ENCODE results near the gene GALNT12. TPM values are rescaled to one million over a fixed set of nuclear protein-coding genes. Genes with fewer than 3 reads are reported as not detected.
A peak's percentile ranks its signal among the peaks of the same experiment; 100 is the strongest.

Gene GALNT12
- total RNA-seq, 1 experiment from 2014 or later, result 52.9 TPM

DNA sequence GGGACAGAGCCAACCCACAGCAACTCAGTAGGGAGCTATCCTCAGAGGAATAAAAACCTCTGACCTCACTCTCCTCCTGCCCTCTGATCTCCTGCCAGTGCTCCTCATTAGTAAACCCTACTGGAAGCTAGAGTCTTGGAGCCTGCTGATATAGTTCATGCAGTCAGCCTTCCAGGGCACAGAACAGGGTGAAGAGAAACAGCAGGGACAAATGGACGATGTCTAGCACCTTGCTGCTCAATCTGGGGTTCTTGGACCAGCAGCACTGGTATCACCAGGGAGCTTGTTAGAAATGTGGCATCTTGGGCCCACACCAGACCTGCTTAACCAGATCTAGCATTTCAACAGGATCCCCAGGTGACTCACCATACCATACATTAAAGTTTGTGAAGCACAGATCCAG is 5.5 kb upstream of the GALNT12 start:
- H3K4me2 ChIP-seq, result peak overlapping the region; percentile 63

DNA sequence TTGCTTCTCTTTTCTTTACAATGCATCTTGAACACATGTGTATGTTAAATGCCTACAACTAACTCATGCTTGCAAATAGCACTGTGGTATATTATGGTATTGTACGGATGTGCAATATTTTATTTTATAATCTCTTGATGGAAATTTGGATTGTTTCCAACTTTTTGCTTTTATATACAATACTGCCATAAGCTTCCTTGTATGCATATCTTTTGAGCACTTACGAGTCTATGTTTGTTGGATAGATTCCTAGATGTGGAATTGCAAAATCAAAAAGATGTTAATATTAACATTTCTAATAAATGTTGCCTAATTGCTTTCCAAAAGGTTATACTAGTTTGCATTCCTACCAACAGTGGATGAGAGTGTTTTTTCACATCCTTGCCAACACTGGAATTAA is 3.4 kb upstream of the GALNT12 start:
- no peaks in the 10 kb centered on the region for H3K9me3 ChIP-seq (ENCODE audit: insufficient read depth, low read depth)
- TF ChIP-seq, protein P1, sequence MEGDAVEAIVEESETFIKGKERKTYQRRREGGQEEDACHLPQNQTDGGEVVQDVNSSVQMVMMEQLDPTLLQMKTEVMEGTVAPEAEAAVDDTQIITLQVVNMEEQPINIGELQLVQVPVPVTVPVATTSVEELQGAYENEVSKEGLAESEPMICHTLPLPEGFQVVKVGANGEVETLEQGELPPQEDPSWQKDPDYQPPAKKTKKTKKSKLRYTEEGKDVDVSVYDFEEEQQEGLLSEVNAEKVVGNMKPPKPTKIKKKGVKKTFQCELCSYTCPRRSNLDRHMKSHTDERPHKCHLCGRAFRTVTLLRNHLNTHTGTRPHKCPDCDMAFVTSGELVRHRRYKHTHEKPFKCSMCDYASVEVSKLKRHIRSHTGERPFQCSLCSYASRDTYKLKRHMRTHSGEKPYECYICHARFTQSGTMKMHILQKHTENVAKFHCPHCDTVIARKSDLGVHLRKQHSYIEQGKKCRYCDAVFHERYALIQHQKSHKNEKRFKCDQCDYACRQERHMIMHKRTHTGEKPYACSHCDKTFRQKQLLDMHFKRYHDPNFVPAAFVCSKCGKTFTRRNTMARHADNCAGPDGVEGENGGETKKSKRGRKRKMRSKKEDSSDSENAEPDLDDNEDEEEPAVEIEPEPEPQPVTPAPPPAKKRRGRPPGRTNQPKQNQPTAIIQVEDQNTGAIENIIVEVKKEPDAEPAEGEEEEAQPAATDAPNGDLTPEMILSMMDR (conservative IDR thresholded peaks at IDR 0.05), result no peak
- TF ChIP-seq EZH2 (IDR thresholded peaks at IDR 0.05; ENCODE audit: low read depth), result no peak
- no peak overlapping the region for H3K4me3 ChIP-seq
- H3K9me2 ChIP-seq (ENCODE audit: insufficient read depth), result no peaks in the 10 kb centered on the region
- 0 out of 2 replicates have a peak, but pooled peaks cover 3% of the 10 kb centered on the region for H3K79me2 ChIP-seq (ENCODE audit: low read depth)
- POLR2A ChIA-PET (ENCODE audit: unreplicated experiment), result no interaction called here
- H3K4me2 ChIP-seq, result no peak overlapping the region
- intact Hi-C loops (cut with micrococcal nuclease; ENCODE audit: unreplicated experiment), result loop anchor here (10.0 kb wide), 1 partner anchor 749 kb away; the partner anchor contains the start of gene NANS
- no peaks in the 10 kb centered on the region for H4K20me1 ChIP-seq (ENCODE audit: insufficient read depth)
- H3K36me3 ChIP-seq (ENCODE audit: low read depth), result no peaks in the 10 kb centered on the region
- H3F3A ChIP-seq (ENCODE audit: insufficient read depth, low read depth), result peaks cover 50% of the 10 kb centered on the region; the same call in 1 of the 2 replicates
- BruUV-seq (replicated peaks), result no TSS peak
- H2AFZ ChIP-seq, result no peak overlapping the region
- H3K27ac ChIP-seq, result no peak overlapping the region
- H3K27me3 ChIP-seq (ENCODE audit: insufficient read depth, low read depth), result no peaks in the 10 kb centered on the region
- H3K4me1 ChIP-seq (replicated peaks; ENCODE audit: insufficient read depth), result peaks cover 74% of the 10 kb centered on the region
- CTCF ChIA-PET, result no interaction called here
- peak in 1 of 2 experiments; percentile 58 for DNase-seq

More for the DNA sequence above, 5.5 kb upstream of the GALNT12 start:
- CTCF ChIA-PET, result interaction anchor here (0.6 to 1.2 kb wide), 2 partner anchors 10 to 778 kb away, joined by 3 to 13 read pairs; no protein-coding TSS in a partner anchor
- Histone ChIP-seq H3K9me2 (ENCODE audit: insufficient read depth) (no peaks in the 10 kb centered on the region), H3K9me3 (ENCODE audit: insufficient read depth, low read depth) (no peaks in the 10 kb centered on the region), H3K27me3 (ENCODE audit: insufficient read depth, low read depth) (no peaks in the 10 kb centered on the region), H3K4me3 (no peak overlapping the region), H4K20me1 (ENCODE audit: insufficient read depth) (no peaks in the 10 kb centered on the region), H3K27ac (peak overlapping the region; percentile 21; the same call in 1 of the 2 replicates), H3K36me3 (ENCODE audit: low read depth) (no peaks in the 10 kb centered on the region), H3K4me1 (replicated peaks; ENCODE audit: insufficient read depth) (peaks cover 66% of the 10 kb centered on the region), H3K79me2 (ENCODE audit: low read depth) (no peaks in the 10 kb centered on the region), H2AFZ (no peak overlapping the region), H3F3A (ENCODE audit: insufficient read depth, low read depth) (peaks cover 42% of the 10 kb centered on the region; the same call in 1 of the 2 replicates)
- no peak for TF ChIP-seq EZH2 (IDR thresholded peaks at IDR 0.05; ENCODE audit: low read depth)
- TF ChIP-seq, protein P1 (conservative IDR thresholded peaks at IDR 0.05), result no peak
- POLR2A ChIA-PET (ENCODE audit: unreplicated experiment), result interaction anchor here (0.6 kb wide), 2 partner anchors 372 to 578 kb away, joined by 6 to 8 read pairs; no protein-coding TSS in a partner anchor
- intact Hi-C loops (cut with micrococcal nuclease; ENCODE audit: unreplicated experiment), result loop anchor here (10.0 kb wide), 1 partner anchor 747 kb away; the partner anchor contains the start of gene NANS
- no TSS peak for BruUV-seq (replicated peaks)
- DNase-seq, result peak; percentile 53 to 90

DNA sequence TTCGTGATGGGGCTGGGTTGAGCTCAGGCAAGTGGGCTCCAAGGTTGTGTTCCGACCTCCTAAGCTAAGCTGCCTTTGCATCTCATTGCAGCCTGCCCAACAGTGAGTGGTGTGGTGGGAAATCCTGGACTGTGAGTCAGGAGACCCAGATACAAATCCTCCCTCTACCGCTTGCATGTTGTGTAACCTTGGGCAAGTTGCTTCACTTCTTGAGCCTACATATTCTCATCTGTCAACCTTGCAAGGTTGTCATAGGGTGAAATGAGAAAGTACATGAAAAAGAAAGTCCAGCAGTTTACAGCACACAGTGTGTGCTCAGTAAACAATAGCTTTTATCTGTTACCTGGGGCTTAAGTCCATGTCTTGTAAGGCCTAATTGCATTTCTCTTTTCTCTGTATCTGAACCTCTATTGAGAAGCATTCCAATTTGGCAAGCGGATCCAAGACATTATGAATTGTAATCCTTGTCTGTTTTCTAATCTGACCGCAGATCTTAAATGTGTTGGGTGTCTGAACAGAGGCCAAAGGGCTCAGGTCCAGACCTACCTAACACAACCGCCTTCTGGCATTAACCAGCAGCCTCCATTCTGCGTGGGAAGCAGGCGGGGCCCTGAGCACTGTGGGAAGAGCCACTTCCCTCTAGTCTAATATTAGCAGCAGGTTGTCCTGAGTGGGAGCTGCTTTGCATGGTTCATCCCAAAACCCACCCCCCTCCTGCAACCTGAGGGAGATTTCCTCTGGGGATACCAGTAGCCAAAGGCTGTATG is 1.8 kb upstream of the GALNT12 start:
- peak overlapping the region; percentile 84 for H3K4me2 ChIP-seq
- DNase-seq, result peak in 1 of 2 experiments; percentile 88
- no peaks in the 10 kb centered on the region for H3K36me3 ChIP-seq (ENCODE audit: low read depth)
- BruUV-seq (replicated peaks), result no TSS peak
- H3K27ac ChIP-seq, result 0 out of 2 replicates have a peak overlapping the region, but pooled peaks have one; percentile 13
- H3K27me3 ChIP-seq (ENCODE audit: insufficient read depth, low read depth), result no peaks in the 10 kb centered on the region
- no peak overlapping the region for H3K4me3 ChIP-seq
- intact Hi-C loops (cut with micrococcal nuclease; ENCODE audit: unreplicated experiment), result loop anchor here (1.0 to 10.0 kb wide), 5 partner anchors 73 to 751 kb away; partner anchors contain the start of genes ALG2, NANS and SEC61B
- peaks cover 86% of the 10 kb centered on the region for H3K4me1 ChIP-seq (replicated peaks; ENCODE audit: insufficient read depth)
- H3K9me2 ChIP-seq (ENCODE audit: insufficient read depth), result no peaks in the 10 kb centered on the region
- ChIA-PET POLR2A (ENCODE audit: unreplicated experiment) (no interaction called here), CTCF (interaction anchor here (1.0 to 1.3 kb wide), 3 partner anchors 43 to 335 kb away, joined by 3 to 6 read pairs (median 5); no protein-coding TSS in a partner anchor)
- TF ChIP-seq, protein P1 (conservative IDR thresholded peaks at IDR 0.05), result no peak
- no peak for TF ChIP-seq EZH2 (IDR thresholded peaks at IDR 0.05; ENCODE audit: low read depth)
- no peaks in the 10 kb centered on the region for H3K9me3 ChIP-seq (ENCODE audit: insufficient read depth, low read depth)
- H4K20me1 ChIP-seq (ENCODE audit: insufficient read depth), result no peaks in the 10 kb centered on the region
- H3F3A ChIP-seq (ENCODE audit: insufficient read depth, low read depth), result peaks cover 66% of the 10 kb centered on the region
- peaks cover 19% of the 10 kb centered on the region for H3K79me2 ChIP-seq (ENCODE audit: low read depth)
- H2AFZ ChIP-seq, result no peak overlapping the region

Data from PC-9 (cell line).